HEK293T (cell line): ENCODE measurements around the gene CD19.

Source experiments
- BHLHE40 ChIP-seq: fragments of 450-650 bp; IDR thresholded peaks from 2 replicates; pipeline ENCODE4 v1.6.1; 2016; ENCODE audit warnings: mild to moderate bottlenecking, moderate library complexity, borderline replicate concordance
- ELF4 ChIP-seq: fragments of 450-650 bp; IDR thresholded peaks from 2 replicates; pipeline ENCODE4 v1.6.1; 2017; ENCODE audit warnings: antibody characterized with exemption
- FOXA1 ChIP-seq: fragments of 450-650 bp; IDR thresholded peaks from 2 replicates; pipeline ENCODE4 v1.6.1; 2016; ENCODE audit warnings: mild to moderate bottlenecking
- FOXK2 ChIP-seq: fragments of 450-650 bp; IDR thresholded peaks from 2 replicates; pipeline ENCODE4 v1.6.1; 2016; ENCODE audit warnings: mild to moderate bottlenecking
- FOXM1 ChIP-seq: fragments of 450-650 bp; IDR thresholded peaks from 2 replicates; pipeline ENCODE4 v1.6.1; 2017; ENCODE audit warnings: mild to moderate bottlenecking, borderline replicate concordance
- HDGF ChIP-seq: fragments of 450-650 bp; IDR thresholded peaks from 2 replicates; pipeline ENCODE4 v1.6.1; 2017; ENCODE audit warnings: antibody characterized with exemption, borderline replicate concordance
- NFRKB ChIP-seq: fragments of 450-650 bp; IDR thresholded peaks from 2 replicates; pipeline ENCODE4 v1.6.1; 2016; ENCODE audit warnings: mild to moderate bottlenecking, moderate library complexity
- PKNOX1 ChIP-seq: fragments of 450-650 bp; IDR thresholded peaks from 2 replicates; pipeline ENCODE4 v1.6.1; 2016
- SP1 ChIP-seq: fragments of 450-650 bp; IDR thresholded peaks from 2 replicates; pipeline ENCODE4 v1.6.1; 2017
- SUZ12 ChIP-seq: fragments of 450-650 bp; IDR thresholded peaks from 2 replicates; pipeline ENCODE4 v1.6.1; 2016; ENCODE audit warnings: mild to moderate bottlenecking
- TARDBP ChIP-seq: fragments of 450-650 bp; IDR thresholded peaks from 2 replicates; pipeline ENCODE4 v1.6.1; 2016

GRCh38 chr16:28912558-28912957 lies 19.2 kb upstream of the CD19 start:
- TF ChIP-seq PKNOX1 (no peak), SP1 (no peak), ELF4 (no peak), TARDBP (no peak), FOXM1 (no peak), SUZ12 (no peak), FOXK2 (no peak), HDGF (no peak), FOXA1 (no peak), BHLHE40 (no peak), NFRKB (no peak)
